Hepatocyte (in vitro differentiated cells): Measurements from ENCODE around the gene CEP126. TPM values are rescaled to one million over a fixed set of nuclear protein-coding genes. Genes with fewer than 3 reads are reported as not detected.
A peak's percentile ranks its signal among the peaks of the same experiment; 100 is the strongest.

ENCODE experiments used
- DNase-seq: peaks from one replicate; pipeline ENCODE4 v3.0.0-alpha.2; 2016; ENCODE audit warnings: low spot score
- H2AFZ ChIP-seq: fragments of 200-600 bp; sonication (generic); 2 replicates; pipeline ENCODE4 v1.6.0; 2016; ENCODE audit warnings: antibody characterized with exemption, mild to moderate bottlenecking
- H3K27ac ChIP-seq: fragments of 200-600 bp; sonication (generic); 2 replicates; pipeline ENCODE4 v1.5.1; 2016; ENCODE audit warnings: mild to moderate bottlenecking
- H3K27me3 ChIP-seq: fragments of 200-600 bp; sonication (generic); 2 replicates; pipeline ENCODE4 v1.6.1; 2016
- H3K36me3 ChIP-seq: fragments of 200-600 bp; sonication (generic); replicated peaks from 2 replicates; pipeline ENCODE4 v1.5.1; 2016; ENCODE audit warnings: low read depth; ENCODE audit not compliant: insufficient read depth
- H3K4me1 ChIP-seq: fragments of 200-600 bp; sonication (generic); 2 replicates; pipeline ENCODE4 v1.5.1; 2016; ENCODE audit warnings: mild to moderate bottlenecking, moderate library complexity; ENCODE audit not compliant: insufficient read depth
- H3K4me2 ChIP-seq: fragments of 200-600 bp; sonication (generic); 2 replicates; pipeline ENCODE4 v1.6.0; 2016
- H3K4me3 ChIP-seq: fragments of 200-600 bp; sonication (generic); 2 replicates; pipeline ENCODE4 v1.5.1; 2016; ENCODE audit warnings: mild to moderate bottlenecking
- H3K79me2 ChIP-seq: fragments of 200-600 bp; sonication (generic); 2 replicates; pipeline ENCODE4 v1.6.0; 2017; ENCODE audit warnings: mild to moderate bottlenecking
- H3K9me2 ChIP-seq: fragments of 200-600 bp; sonication (generic); replicated peaks from 2 replicates; pipeline ENCODE4 v1.6.0; 2017; ENCODE audit warnings: mild to moderate bottlenecking; ENCODE audit not compliant: insufficient read depth
- H3K9me3 ChIP-seq: fragments of 200-600 bp; sonication (generic); 2 replicates; pipeline ENCODE4 v1.5.1; 2016; ENCODE audit warnings: low read depth, mild to moderate bottlenecking
- H4K20me1 ChIP-seq: fragments of 200-600 bp; sonication (generic); 2 replicates; pipeline ENCODE4 v1.6.0; 2016; ENCODE audit warnings: mild to moderate bottlenecking; ENCODE audit not compliant: insufficient read depth, poor library complexity, severe bottlenecking
- CTCF ChIP-seq: fragments of 200-600 bp; sonication (generic); IDR thresholded peaks from 2 replicates; pipeline ENCODE4 v1.5.1; 2016; ENCODE audit warnings: antibody characterized with exemption, mild to moderate bottlenecking; ENCODE audit not compliant: poor library complexity
- EZH2 ChIP-seq: fragments of 200-600 bp; sonication (generic); IDR thresholded peaks from 2 replicates; pipeline ENCODE4 v1.6.1; 2016; ENCODE audit warnings: antibody characterized with exemption, mild to moderate bottlenecking, borderline replicate concordance
- EZH2phosphoT487 ChIP-seq: fragments of 200-600 bp; sonication (generic); IDR thresholded peaks from one replicate; pipeline ENCODE4 v1.6.1; 2018; ENCODE audit warnings: antibody characterized with exemption, mild to moderate bottlenecking, low read depth, moderate library complexity; ENCODE audit not compliant: unreplicated experiment, severe bottlenecking
- WGBS: methylation state at CpG from one replicate; pipeline ENCODE4 v1.1.6; 2016; ENCODE audit warnings: low lambda C conversion rate; ENCODE audit errors: missing lambda C conversion rate; 5-methylcytosine and 5-hydroxymethylcytosine counted together
- polyA plus RNA-seq: library from polyadenylated mRNA; unstranded; fragments of >200 nt; fragmentation: Nextera tagmentation; extraction: Ambion mirVana; gene quantifications from 2 replicates; pipeline ENCODE4 v1.2.1, GENCODE V29; 2016
- total RNA-seq: library from RNA; depleted of rRNA; stranded (reverse); fragments of >200 nt; gene quantifications from 2 replicates; pipeline ENCODE4 v1.2.3, GENCODE V29; 2014

CEP126 gene
- total and polyA plus RNA-seq, 2 experiments from 2014 or later = 1.8 to 2.2 TPM

DNA sequence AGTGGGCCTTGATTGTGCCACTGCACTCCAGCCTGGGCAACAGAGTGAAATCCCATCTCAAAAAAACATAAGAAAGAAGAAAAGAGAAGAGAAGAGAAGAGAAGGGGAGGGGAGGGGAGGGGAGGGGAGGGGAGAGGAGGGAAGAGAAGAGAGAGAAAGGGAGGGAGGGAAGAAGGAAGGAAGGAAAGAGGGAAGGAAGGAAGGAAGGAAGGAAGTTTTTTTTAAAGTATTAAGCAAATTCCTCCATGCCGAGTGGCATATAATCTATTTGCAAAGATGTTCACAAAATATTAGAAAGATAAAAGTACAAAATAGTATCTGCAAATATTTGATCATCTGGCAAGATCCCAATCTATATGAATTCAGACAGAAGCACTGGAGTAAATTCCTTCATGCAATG lies 121.9 kb downstream of the CEP126 start:
- TF ChIP-seq EZH2phosphoT487 = no peak
- no peak for TF ChIP-seq EZH2
- TF ChIP-seq CTCF = no peak
- Histone ChIP-seq H3K4me2 (no peak overlapping the region), H2AFZ (no peak overlapping the region), H3K4me3 (no peak overlapping the region), H3K27me3 (no peaks in the 10 kb centered on the region), H3K9me3 (no peaks in the 10 kb centered on the region), H3K27ac (no peak overlapping the region), H3K4me1 (no peaks in the 10 kb centered on the region), H3K79me2 (no peaks in the 10 kb centered on the region), H3K36me3 (no peaks in the 10 kb centered on the region), H3K9me2 (no peaks in the 10 kb centered on the region), H4K20me1 (no peaks in the 10 kb centered on the region)
- WGBS = 100% methylated on average over 1 of the region's 1 CpG
- DNase-seq = no peak

DNA sequence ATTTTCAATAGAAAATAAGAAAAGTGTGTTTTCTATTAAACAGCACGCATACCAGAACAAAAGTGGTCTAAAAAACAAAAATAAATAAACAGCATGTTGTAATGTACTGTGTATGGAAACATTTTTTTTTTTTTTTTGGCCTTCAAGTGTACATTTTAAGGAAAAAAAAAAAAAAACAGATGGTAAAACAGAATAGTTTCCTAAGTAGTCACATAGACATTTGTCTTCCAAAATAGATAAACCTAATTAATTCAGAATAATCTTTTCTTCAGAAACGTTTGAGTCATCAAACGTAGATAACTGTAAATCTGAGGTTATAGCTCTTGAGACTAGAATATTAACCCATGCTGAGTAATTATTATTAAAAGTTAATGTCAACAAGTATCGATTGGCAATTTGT lies 132.0 kb downstream of the CEP126 start:
- H3K9me3 ChIP-seq = no peaks in the 10 kb centered on the region
- no peaks in the 10 kb centered on the region for H3K9me2 ChIP-seq
- H3K36me3 ChIP-seq = no peaks in the 10 kb centered on the region
- no peaks in the 10 kb centered on the region for H4K20me1 ChIP-seq
- DNase-seq = no peak
- peak overlapping the region; percentile 77 for H3K4me3 ChIP-seq
- peaks cover 5% of the 10 kb centered on the region for H3K4me1 ChIP-seq
- H3K4me2 ChIP-seq = peak overlapping the region; percentile 93
- H3K27me3 ChIP-seq = no peaks in the 10 kb centered on the region
- no peak for TF ChIP-seq EZH2
- no peak for TF ChIP-seq CTCF
- no peak for TF ChIP-seq EZH2phosphoT487
- peak overlapping the region; percentile 93 for H2AFZ ChIP-seq
- 49% methylated on average over 4 of the region's 4 CpGs for WGBS
- H3K27ac ChIP-seq = peak overlapping the region; percentile 70
- no peaks in the 10 kb centered on the region for H3K79me2 ChIP-seq

DNA sequence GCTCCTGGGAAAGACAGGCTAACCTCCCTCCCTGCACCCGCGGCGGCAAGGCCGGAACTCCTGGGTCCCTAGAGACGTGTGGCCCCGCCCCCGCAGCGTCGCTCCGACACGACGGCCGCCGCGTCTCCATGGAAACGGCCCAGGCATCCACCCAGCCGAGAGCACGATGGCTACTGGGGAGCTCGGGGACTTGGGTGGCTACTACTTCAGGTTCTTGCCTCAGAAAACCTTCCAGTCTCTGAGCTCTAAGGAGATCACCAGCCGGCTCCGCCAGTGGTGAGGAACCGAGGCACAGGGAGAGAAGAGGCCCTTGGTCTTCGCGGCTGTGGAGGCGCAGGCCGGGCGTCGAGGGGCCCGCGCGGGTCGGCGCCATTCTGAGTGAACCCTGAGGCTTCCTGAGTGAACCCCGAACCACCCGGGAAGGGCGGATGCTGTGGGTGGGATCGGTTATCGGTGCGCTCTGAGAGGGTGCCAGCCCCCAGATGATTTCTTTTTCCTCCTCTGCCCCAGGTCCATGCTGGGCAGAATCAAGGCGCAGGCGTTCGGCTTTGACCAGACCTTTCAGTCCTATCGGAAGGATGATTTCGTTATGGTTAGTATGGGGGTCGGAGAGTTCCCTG lies 132.6 kb downstream of the CEP126 start, which contains the start of gene CFAP300:
TSS of gene CFAP300 (plus strand) at position 133 of the 620 bp plus-strand sequence. CDS start at position 167, 34 bp downstream.
- H3K9me3 ChIP-seq = no peaks in the 10 kb centered on the region
- no peaks in the 10 kb centered on the region for H3K9me2 ChIP-seq
- no peak for TF ChIP-seq EZH2
- H3K79me2 ChIP-seq = no peaks in the 10 kb centered on the region
- no peaks in the 10 kb centered on the region for H4K20me1 ChIP-seq
- peak within 1 kb of the TSS; percentile 70 for H3K27ac ChIP-seq
- peak within 1 kb of the TSS; percentile 77 for H3K4me3 ChIP-seq
- whole genome bisulfite sequencing = 9% methylated on average over 45 of the region's 45 CpGs
- no peaks in the 10 kb centered on the region for H3K36me3 ChIP-seq
- no peaks in the 10 kb centered on the region for H3K27me3 ChIP-seq
- DNase-seq = peak; percentile 80
- peak within 1 kb of the TSS; percentile 93 for H2AFZ ChIP-seq
- H3K4me2 ChIP-seq = peak within 1 kb of the TSS; percentile 93
- peaks cover 5% of the 10 kb centered on the region for H3K4me1 ChIP-seq

Other genes starting within 250 kb of the CEP126 start
- not detected in 2 replicates for gene ANGPTL5, start 1.5 kb downstream of the CEP126 start, total RNA-seq
- gene ANGPTL5, start 1.5 kb downstream of the CEP126 start, polyA plus RNA-seq = 0.06 and 0.12 TPM in 2 replicates
- gene CFAP300, start 132.4 kb downstream of the CEP126 start, total RNA-seq = 1.5 and 3.4 TPM in 2 replicates
- gene CFAP300, start 132.4 kb downstream of the CEP126 start, polyA plus RNA-seq = 2.7 and 2.9 TPM in 2 replicates
- gene YAP1, start 195.4 kb downstream of the CEP126 start, total RNA-seq = 111 and 125 TPM in 2 replicates
- 20.6 and 28.5 TPM in 2 replicates for gene YAP1, start 195.4 kb downstream of the CEP126 start, polyA plus RNA-seq